ENCODE results near the gene EXD2.
"Not testable (repeated sequence)": the region's sequence is repeated elsewhere in the genome, so short reads cannot be mapped to it uniquely, and the experiment has no call there.

EXD2 gene

GRCh38 chr14:69270795-69271708 is 79.8 kb downstream of the EXD2 start:
- H3K79me2 ChIP-seq, result no peaks in the 10 kb centered on the region
- H2AFZ ChIP-seq, result no peak overlapping the region
- H3K9ac ChIP-seq, result no peak overlapping the region
- H3K36me3 ChIP-seq (ENCODE audit: control insufficient read depth, insufficient read depth, low read length), result no peaks in the 10 kb centered on the region
- H3K9me3 ChIP-seq (ENCODE audit: control insufficient read depth, low read length), result no peaks in the 10 kb centered on the region
- H3K27ac ChIP-seq, result no peak overlapping the region
- H3K4me3 ChIP-seq (ENCODE audit: low read depth, low read length), result no peak overlapping the region
- TF ChIP-seq CTCF (IDR thresholded peaks at IDR 0.05), result no peak
- H3K27me3 ChIP-seq (ENCODE audit: control insufficient read depth, insufficient read depth, low read length), result no peaks in the 10 kb centered on the region
- no peaks in the 10 kb centered on the region for H3K4me1 ChIP-seq
- no peak overlapping the region for H3K4me2 ChIP-seq (ENCODE audit: low read length)

GRCh38 chr14:69274321-69274720 is 83.0 kb downstream of the EXD2 start:
- H3K4me2 ChIP-seq (ENCODE audit: low read length), result no peak overlapping the region
- no peaks in the 10 kb centered on the region for H3K4me1 ChIP-seq
- H2AFZ ChIP-seq, result no peak overlapping the region
- H3K4me3 ChIP-seq (ENCODE audit: low read depth, low read length), result no peak overlapping the region
- no peak for TF ChIP-seq CTCF (IDR thresholded peaks at IDR 0.05)
- H3K27me3 ChIP-seq (ENCODE audit: control insufficient read depth, insufficient read depth, low read length), result no peaks in the 10 kb centered on the region
- H3K9me3 ChIP-seq (ENCODE audit: control insufficient read depth, low read length), result no peaks in the 10 kb centered on the region
- no peaks in the 10 kb centered on the region for H3K79me2 ChIP-seq
- H3K9ac ChIP-seq, result no peak overlapping the region
- H3K36me3 ChIP-seq (ENCODE audit: control insufficient read depth, insufficient read depth, low read length), result no peaks in the 10 kb centered on the region
- no peak overlapping the region for H3K27ac ChIP-seq

GRCh38 chr14:69275331-69275730 is 84.0 kb downstream of the EXD2 start:
- TF ChIP-seq CTCF (IDR thresholded peaks at IDR 0.05), result no peak
- Histone ChIP-seq H3K79me2 (no peaks in the 10 kb centered on the region), H3K9me3 (ENCODE audit: control insufficient read depth, low read length) (no peaks in the 10 kb centered on the region), H3K27me3 (ENCODE audit: control insufficient read depth, insufficient read depth, low read length) (no peaks in the 10 kb centered on the region), H3K36me3 (ENCODE audit: control insufficient read depth, insufficient read depth, low read length) (no peaks in the 10 kb centered on the region), H3K27ac (no peak overlapping the region), H3K4me3 (ENCODE audit: low read depth, low read length) (no peak overlapping the region), H3K4me2 (ENCODE audit: low read length) (no peak overlapping the region), H2AFZ (no peak overlapping the region), H3K4me1 (no peaks in the 10 kb centered on the region), H3K9ac (no peak overlapping the region)

GRCh38 chr14:69277356-69277755 is 86.1 kb downstream of the EXD2 start:
- not testable (repeated sequence) for H2AFZ ChIP-seq; H3K27me3 ChIP-seq (ENCODE audit: control insufficient read depth, insufficient read depth, low read length); H3K4me2 ChIP-seq (ENCODE audit: low read length); H3K9ac ChIP-seq; H3K4me1 ChIP-seq; H3K4me3 ChIP-seq (ENCODE audit: low read depth, low read length); H3K36me3 ChIP-seq (ENCODE audit: control insufficient read depth, insufficient read depth, low read length); H3K27ac ChIP-seq; H3K79me2 ChIP-seq; H3K9me3 ChIP-seq (ENCODE audit: control insufficient read depth, low read length)

GRCh38 chr14:69280746-69281291 is 89.5 kb downstream of the EXD2 start:
- Histone ChIP-seq H3K4me3 (ENCODE audit: low read depth, low read length) (no peak overlapping the region), H3K27me3 (ENCODE audit: control insufficient read depth, insufficient read depth, low read length) (no peaks in the 10 kb centered on the region), H3K4me2 (ENCODE audit: low read length) (no peak overlapping the region), H3K4me1 (no peaks in the 10 kb centered on the region), H3K79me2 (no peaks in the 10 kb centered on the region), H3K27ac (no peak overlapping the region), H3K9me3 (ENCODE audit: control insufficient read depth, low read length) (no peaks in the 10 kb centered on the region), H3K9ac (no peak overlapping the region), H3K36me3 (ENCODE audit: control insufficient read depth, insufficient read depth, low read length) (no peaks in the 10 kb centered on the region), H2AFZ (no peak overlapping the region)
- no peak for TF ChIP-seq CTCF (IDR thresholded peaks at IDR 0.05)

Measured in parathyroid adenoma (tissue), 2 donors.